Osteocyte (in vitro differentiated cells): ENCODE results near the gene POTEG. TPM values are rescaled to one million over a fixed set of nuclear protein-coding genes. Genes with fewer than 3 reads are reported as not detected.
"Not testable (repeated sequence)": the region's sequence is repeated elsewhere in the genome, so short reads cannot be mapped to it uniquely, and the experiment has no call there.

Experiments
- DNase-seq: peaks from one replicate; pipeline ENCODE4 v3.0.0; 2021; ENCODE audit warnings: mixed read lengths; ENCODE audit not compliant: unreplicated experiment; ENCODE audit errors: extremely low spot score
- H3K27ac Mint-ChIP-seq: one replicate; pipeline ENCODE4 v1.8.0; 2021; ENCODE audit warnings: mild to moderate bottlenecking, mixed read lengths; ENCODE audit not compliant: unreplicated experiment
- H3K27me3 Mint-ChIP-seq: one replicate; pipeline ENCODE4 v1.8.0; 2021; ENCODE audit warnings: mixed read lengths; ENCODE audit not compliant: unreplicated experiment
- H3K36me3 Mint-ChIP-seq: one replicate; pipeline ENCODE4 v1.8.0; 2021; ENCODE audit warnings: mixed read lengths; ENCODE audit not compliant: unreplicated experiment
- H3K4me1 Mint-ChIP-seq: one replicate; pipeline ENCODE4 v1.8.0; 2021; ENCODE audit warnings: mixed read lengths; ENCODE audit not compliant: unreplicated experiment
- H3K4me3 Mint-ChIP-seq: one replicate; pipeline ENCODE4 v1.8.0; 2021; ENCODE audit warnings: mild to moderate bottlenecking, moderate library complexity, mixed read lengths; ENCODE audit not compliant: unreplicated experiment
- H3K9me3 Mint-ChIP-seq: one replicate; pipeline ENCODE4 v1.8.0; 2021; ENCODE audit warnings: mixed read lengths; ENCODE audit not compliant: unreplicated experiment
- total RNA-seq: library from RNA; stranded (reverse); gene quantifications from 2 replicates; pipeline ENCODE4 v1.2.1, GENCODE V29; 2021

Gene POTEG
- total RNA-seq, 1 donor from 2014 or later, result not detected

GRCh38 chr14:19362803-19363202 is 71.3 kb downstream of the POTEG start:
- not testable (repeated sequence) for H3K9me3 Mint-ChIP-seq, H3K27me3 Mint-ChIP-seq, H3K27ac Mint-ChIP-seq, H3K4me1 Mint-ChIP-seq, DNase-seq, H3K36me3 Mint-ChIP-seq, H3K4me3 Mint-ChIP-seq

GRCh38 chr14:19362323-19362722 is 71.8 kb downstream of the POTEG start:
- not testable (repeated sequence) for H3K4me1 Mint-ChIP-seq, H3K9me3 Mint-ChIP-seq, DNase-seq, H3K27me3 Mint-ChIP-seq, H3K4me3 Mint-ChIP-seq, H3K36me3 Mint-ChIP-seq, H3K27ac Mint-ChIP-seq

GRCh38 chr14:19361636-19362253 is 72.4 kb downstream of the POTEG start:
- not testable (repeated sequence) for H3K4me1 Mint-ChIP-seq, H3K9me3 Mint-ChIP-seq, H3K4me3 Mint-ChIP-seq, DNase-seq, H3K36me3 Mint-ChIP-seq, H3K27ac Mint-ChIP-seq, H3K27me3 Mint-ChIP-seq

DNA sequence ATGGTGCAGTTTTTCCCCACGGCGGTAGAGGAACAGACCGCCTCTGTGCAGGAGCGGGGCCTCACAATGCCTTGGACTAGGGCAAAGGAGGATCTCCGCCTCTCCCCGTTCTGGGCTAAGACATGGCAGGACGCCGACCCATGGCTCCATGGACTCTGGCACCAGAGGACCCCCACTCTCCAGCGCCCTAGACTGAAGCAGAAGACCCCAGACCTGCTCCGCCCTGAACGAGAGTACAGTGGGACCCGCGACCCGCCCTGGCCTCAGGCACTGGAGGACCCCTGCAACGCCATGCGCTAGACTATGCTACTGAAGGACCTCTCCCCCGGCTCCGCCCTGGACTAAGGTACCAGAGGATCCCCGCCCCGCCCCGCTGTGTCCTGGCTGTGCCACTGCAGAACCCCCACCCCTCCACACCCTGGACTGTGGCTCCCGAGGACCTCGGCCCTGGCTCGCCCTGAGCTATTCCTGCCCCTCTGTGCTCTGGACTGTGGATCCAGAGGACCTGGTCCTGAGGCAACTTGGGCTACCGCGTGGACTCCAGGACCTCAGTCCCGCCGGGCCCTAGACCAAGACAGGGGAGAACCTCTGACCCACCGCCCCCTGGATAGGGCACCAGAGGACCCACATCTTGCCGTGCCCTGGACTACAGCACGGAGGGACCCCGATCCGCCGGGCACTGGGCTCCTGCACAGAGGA is 73.1 kb downstream of the POTEG start:
- not testable (repeated sequence) for H3K9me3 Mint-ChIP-seq, H3K27ac Mint-ChIP-seq, H3K4me3 Mint-ChIP-seq, H3K36me3 Mint-ChIP-seq, DNase-seq, H3K4me1 Mint-ChIP-seq, H3K27me3 Mint-ChIP-seq
